Measurements from ENCODE around the gene OSCP1.
"Not testable (repeated sequence)": the region's sequence is repeated elsewhere in the genome, so short reads cannot be mapped to it uniquely, and the experiment has no call there.

Gene OSCP1, protein sequence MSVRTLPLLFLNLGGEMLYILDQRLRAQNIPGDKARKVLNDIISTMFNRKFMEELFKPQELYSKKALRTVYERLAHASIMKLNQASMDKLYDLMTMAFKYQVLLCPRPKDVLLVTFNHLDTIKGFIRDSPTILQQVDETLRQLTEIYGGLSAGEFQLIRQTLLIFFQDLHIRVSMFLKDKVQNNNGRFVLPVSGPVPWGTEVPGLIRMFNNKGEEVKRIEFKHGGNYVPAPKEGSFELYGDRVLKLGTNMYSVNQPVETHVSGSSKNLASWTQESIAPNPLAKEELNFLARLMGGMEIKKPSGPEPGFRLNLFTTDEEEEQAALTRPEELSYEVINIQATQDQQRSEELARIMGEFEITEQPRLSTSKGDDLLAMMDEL

DNA sequence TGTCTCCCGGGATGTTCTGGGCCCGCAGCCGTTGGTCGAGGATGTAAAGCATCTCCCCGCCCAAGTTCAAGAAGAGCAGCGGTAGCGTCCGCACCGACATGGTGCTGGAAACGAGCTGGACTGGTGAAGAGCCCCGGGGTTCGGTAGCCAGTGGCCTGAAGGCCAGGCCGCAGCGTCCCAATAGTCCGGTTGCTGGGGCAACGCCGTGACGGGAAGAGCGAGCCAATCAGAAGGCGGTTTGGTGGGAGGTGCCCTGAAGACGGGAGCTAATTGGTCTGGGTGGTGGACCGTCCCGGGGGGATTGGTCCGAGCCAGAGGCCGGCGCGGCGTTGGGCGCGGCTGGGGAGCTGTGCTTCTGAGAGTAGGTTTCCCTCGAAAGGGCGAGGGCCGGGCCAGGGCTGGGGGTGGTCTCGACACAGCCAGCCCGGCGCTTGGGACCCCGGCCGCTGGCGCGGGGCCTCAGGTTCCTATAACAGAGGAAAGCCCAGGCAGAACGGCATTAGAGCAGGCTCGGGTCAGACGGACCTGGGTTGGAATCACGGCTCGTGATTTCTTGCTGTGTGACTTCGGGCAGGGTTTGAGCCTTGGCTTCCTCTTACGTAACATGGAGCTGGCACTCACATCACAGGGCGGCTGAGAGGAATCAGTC, at the start of gene OSCP1:
Gene OSCP1 (minus strand): TSS at position 182 of the 649 bp plus-strand sequence. CDS start 82 bp downstream, at position 100.
- DNase-seq (ENCODE audit: insufficient read length, low spot score) (peak; percentile 99), FAIRE-seq (peak; percentile 62)
- peak; percentile 69 for TF ChIP-seq POLR2A (IDR thresholded peaks at IDR 0.05; ENCODE audit: low read depth, low read length)

DNA sequence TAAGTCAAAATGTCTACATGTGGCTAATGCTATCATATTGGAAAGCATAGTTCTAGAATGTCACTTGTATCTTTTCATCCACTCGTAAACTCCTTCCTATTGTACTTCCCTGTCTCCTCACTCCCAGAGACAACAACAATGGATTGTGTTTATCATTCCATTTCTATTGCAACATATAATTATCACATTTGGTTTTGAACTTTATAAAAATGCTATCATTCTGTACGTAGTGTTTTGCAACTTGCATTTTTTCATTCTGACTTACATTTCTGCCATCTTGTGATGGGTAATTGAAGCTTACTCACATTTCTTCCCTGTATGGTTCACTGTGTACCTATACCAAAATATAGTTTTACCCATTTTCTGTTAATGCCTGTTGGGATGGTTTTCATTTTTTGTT, 47.0 kb upstream of the OSCP1 start:
- no peak for TF ChIP-seq POLR2A (IDR thresholded peaks at IDR 0.05; ENCODE audit: low read depth, low read length)
- no peak for DNase-seq (ENCODE audit: insufficient read length, low spot score)
- no peak for FAIRE-seq

DNA sequence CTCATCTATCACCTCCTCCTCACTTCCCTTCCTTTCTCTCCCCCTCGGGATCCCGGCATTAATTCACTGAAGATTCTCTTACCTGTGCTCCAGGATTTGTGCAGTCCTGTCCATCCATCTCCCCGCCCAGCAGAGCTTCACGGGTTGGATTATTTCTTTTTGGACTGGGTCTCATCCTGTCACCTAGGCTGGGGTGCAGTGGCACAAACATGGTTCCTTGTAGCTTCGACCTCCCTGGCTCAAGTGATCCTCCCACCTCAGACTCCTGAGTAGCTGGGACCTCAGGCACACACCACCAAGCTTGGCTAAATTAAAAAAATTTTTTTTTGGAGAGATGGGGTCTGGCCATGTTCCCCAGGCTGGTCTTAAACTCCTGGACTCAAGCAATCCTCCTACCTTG, 44.7 kb upstream of the OSCP1 start:
- FAIRE-seq (no peak), DNase-seq (ENCODE audit: insufficient read length, low spot score) (no peak)
- no peak for TF ChIP-seq POLR2A (IDR thresholded peaks at IDR 0.05; ENCODE audit: low read depth, low read length)

DNA sequence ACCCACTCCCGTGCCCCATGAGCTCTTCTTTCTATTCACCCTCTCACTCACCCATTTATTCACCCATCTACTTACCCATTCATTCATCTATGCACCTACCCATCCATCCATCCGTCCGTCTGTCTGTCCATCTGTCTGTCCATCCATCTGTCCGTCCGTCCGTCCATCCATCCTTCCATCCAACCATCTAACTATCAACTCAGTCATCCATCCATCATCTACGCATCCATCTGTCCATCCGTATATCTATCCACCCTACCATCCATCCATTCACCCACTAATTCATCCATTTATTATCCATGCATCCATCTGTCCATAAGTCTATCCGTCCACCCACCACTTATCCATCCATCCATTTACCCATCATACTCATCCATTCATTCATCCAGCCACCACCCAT, 43.3 kb upstream of the OSCP1 start:
- FAIRE-seq: no peak

DNA sequence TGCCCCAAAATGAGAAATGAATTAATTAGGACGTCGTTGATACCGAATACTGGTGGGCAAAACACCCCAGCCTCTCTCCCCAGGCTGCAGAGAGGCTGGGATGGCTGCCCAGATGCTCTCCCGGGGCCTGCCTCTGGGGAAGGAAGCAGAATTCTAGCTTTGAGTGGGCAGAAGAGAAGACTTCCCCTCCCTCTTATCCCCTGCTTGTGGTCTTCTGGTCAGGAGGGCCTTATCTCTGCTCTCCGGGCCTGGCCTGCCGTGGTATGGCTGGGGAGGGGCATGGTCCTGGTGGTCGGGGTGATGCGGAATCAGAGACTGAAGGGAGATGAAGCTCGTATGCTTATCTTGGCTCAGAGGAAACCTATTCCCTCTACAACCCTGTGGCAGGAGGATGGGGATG, 42.2 kb upstream of the OSCP1 start:
- TF ChIP-seq POLR2A (IDR thresholded peaks at IDR 0.05; ENCODE audit: low read depth, low read length): no peak
- no peak for FAIRE-seq

More for the DNA sequence above, 43.3 kb upstream of the OSCP1 start:
- DNase-seq (ENCODE audit: insufficient read length, low spot score): no peak
- TF ChIP-seq POLR2A (IDR thresholded peaks at IDR 0.05; ENCODE audit: low read depth, low read length): no peak

DNA sequence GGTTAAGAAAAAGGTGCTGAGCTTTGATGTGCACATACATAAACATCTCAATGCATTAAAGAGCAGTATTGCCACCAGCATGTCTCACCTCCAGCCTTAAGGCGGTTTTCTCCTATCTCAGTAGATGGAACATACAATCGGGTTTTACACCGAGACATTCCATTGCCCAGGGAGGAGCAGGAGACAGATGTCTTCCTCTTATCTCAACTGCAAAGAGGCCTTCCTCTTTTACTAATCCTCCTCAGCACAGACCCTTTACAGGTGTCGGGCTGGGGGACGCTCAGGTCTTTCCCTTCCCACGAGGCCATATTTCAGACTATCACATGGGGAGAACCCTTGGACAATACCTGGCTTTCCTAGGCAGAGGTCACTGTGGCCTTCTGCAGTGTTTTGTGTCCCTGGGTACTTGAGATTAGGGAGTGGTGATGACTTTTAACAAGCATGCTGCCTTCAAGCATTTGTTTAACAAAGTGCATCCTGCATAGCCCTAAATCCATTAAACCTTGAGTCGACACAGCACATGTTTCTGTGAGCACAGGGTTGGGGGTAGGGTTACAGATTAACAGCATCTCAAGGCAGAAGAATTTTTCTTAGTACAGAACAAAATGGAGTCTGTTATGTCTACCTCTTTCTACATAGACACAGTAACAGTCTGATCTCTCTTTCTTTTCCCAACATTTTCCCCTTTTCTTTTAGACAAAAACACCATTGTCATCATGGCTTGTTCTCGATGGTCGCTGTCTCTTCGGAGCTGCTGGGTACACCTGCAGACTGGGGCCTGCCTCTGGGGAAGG, 39.2 kb upstream of the OSCP1 start:
- not testable (repeated sequence) for FAIRE-seq

More for the DNA sequence above, 42.2 kb upstream of the OSCP1 start:
- no peak for DNase-seq (ENCODE audit: insufficient read length, low spot score)

DNA sequence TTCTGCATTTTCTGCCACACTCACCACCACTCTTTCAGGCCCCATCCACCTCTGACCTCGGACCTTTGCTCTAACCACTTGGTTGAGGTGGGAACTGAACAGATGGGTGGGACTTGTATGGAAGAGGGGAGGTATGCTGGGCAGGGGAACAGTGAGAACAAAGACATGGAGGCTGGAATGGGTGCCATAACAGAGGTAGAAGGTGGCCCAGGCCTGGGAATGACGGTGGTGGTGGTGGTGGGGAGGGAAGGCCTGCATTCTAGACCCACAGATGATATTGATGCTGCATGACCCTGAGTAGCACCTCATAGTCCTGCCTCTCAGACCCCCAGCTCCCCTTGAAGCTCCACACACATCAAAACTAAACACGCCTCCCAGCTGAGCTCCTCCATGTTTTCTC, 37.7 kb upstream of the OSCP1 start:
- FAIRE-seq: no peak
- no peak for DNase-seq (ENCODE audit: insufficient read length, low spot score)
- TF ChIP-seq POLR2A (IDR thresholded peaks at IDR 0.05; ENCODE audit: low read depth, low read length): no peak

More for the DNA sequence above, 39.2 kb upstream of the OSCP1 start:
- DNase-seq (ENCODE audit: insufficient read length, low spot score): not testable (repeated sequence)

DNA sequence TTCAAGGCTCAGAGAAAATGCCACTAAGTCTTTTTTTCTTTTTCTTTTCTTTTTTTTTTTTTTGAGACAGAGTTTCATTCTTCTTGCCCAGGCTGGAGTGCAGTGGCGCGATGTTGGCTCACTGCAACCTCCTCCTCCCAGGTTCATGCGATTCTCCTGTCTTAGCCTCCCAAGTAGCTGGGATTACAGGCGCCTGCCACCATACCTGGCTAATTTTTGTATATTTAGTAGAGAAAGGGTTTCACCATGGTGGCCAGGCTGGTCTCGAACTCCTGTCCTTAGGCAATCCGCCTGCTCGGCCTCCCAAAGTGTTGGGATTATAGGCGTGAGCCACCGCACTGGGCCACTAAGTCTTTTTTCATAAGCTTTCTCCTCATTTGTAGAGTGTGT, 37.1 kb upstream of the OSCP1 start:
- DNase-seq (ENCODE audit: insufficient read length, low spot score); FAIRE-seq: not testable (repeated sequence)

DNA sequence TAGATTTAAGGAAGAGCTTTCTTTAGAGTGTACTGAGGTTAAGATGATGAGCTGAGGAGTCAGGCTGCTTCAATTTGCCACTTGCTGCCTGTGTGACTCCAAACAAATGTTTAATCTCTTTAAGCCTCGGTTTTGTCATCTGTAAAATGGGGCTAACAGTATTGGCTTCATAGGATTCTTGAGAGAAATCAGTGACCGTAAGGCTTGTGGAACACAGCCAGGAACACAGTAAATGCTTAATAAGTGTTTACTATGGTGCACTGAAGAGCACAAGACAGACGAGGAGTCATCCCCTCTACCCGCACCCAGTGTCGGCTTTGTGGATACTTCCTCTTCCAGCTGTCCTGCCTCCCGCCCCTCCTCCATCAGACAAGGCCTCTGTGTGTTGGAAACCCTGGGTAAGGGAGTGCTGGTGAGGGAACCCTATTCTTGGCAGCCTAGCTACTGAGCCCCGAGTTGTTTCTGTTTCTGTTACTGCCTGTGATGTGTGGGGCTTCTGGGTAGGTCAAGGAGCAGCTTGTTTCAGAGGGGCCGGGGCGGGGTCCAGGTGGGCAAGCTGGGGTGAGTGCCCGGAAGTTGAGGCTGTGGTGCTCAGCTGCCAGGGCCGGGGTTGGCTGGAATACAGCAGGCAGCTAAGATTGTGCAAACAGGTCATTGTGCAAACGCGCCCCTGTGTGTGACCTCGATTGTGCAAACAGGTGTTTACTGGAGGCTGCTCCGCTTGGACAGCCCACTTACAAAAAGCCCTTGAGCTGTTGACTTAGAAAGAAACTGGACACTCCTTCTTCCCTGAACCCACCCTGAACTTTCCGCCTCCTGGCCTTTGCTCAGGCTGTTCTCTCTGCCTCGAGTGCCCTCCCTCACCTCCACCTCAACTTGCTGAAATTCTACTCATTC, 36.4 kb upstream of the OSCP1 start:
- no peak for FAIRE-seq
- DNase-seq (ENCODE audit: insufficient read length, low spot score): no peak
- TF ChIP-seq POLR2A (IDR thresholded peaks at IDR 0.05; ENCODE audit: low read depth, low read length): no peak

DNA sequence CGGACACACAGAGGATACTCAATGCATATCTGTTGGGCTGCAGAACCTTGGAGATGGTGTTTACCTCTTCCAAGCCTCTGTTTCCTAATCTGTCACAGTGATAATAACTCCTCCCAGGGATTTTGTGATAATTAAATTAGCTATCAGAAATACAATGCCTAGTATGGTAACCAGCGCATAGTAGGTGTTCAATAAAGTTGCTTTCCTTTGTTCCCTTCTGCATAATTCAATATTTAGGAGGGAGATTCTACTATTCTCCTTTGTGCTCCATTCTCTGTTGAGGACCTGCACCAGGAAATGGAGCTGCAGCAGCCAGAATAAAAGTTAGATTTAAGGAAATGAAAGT, 35.8 kb upstream of the OSCP1 start:
- FAIRE-seq: no peak
- TF ChIP-seq POLR2A (IDR thresholded peaks at IDR 0.05; ENCODE audit: low read depth, low read length): no peak
- DNase-seq (ENCODE audit: insufficient read length, low spot score): no peak

DNA sequence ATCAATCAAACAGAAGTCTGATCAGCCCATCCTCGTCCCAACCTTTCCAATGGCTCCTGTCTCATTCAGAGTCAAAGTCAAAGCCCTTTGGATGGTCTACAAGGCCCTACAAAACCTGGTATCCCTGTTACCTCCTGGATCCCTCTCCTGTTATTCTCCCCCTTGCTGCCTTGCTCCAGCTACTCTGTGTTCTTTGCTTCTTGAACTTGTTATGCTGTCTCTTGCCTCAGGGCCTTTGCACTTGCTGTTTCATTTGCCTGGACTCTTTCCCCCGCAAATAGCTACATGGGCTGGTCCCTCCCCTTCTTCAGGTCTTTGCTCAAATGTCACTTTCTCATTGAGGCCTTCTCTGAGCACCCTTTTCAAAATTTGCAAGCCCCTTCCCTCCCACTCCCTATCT, 33.8 kb upstream of the OSCP1 start:
- no peak for TF ChIP-seq POLR2A (IDR thresholded peaks at IDR 0.05; ENCODE audit: low read depth, low read length)
- FAIRE-seq (no peak), DNase-seq (ENCODE audit: insufficient read length, low spot score) (no peak)

DNA sequence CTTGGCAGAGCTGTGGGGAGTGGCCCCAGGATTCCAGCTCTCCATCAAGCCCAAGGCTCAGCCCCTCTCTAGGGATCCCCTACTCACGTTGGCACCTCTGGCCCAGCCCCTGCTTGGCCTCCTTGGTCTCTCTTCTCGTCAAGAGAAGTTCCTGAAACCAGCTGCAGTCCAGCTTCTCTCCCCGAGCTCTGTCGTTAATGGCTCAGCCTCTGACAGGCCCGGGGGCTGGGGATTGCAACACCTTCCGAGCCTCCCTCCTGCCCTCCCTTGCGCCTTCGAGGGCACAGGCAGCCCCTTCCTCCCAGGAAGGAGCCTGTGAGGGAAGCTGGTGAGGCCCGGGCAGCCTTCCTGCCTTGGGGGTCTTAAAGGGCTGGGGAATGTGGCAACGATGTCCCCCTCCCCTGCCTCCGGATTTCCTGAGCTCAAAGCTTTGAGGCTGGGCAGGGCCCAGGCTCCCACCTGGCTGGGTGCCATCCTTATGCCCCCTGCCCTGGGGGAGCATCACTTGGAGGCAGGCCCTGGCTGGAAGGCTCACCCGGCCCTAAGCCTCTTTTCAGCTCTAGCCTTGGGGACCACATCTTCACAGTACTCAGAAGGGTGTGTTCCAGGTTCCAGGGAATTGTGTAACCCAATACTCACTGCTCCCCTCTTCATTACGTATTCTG, 32.6 kb upstream of the OSCP1 start, which contains the start of gene CSF3R:
Gene CSF3R (minus strand): TSS at position 190 of the 665 bp plus-strand sequence. CDS start 3,417 bp downstream, outside the sequence.
- no peak for DNase-seq (ENCODE audit: insufficient read length, low spot score)
- TF ChIP-seq POLR2A (IDR thresholded peaks at IDR 0.05; ENCODE audit: low read depth, low read length): no peak
- no peak for FAIRE-seq
